Stomach (tissue), 4 donors: ENCODE data around the gene GBP5.

Experiments used
- EP300 ChIP-seq: sonication (generic); formaldehyde crosslinking; IDR thresholded peaks from one replicate; pipeline ENCODE4 v1.6.1; 2017; ENCODE audit warnings: antibody characterized with exemption
- POLR2A ChIP-seq, 4 donors: fragments of 450-650 bp; IDR thresholded peaks; one replicate each; pipeline ENCODE4 v1.6.1; 2016; ENCODE audit warnings: antibody characterized with exemption in 4 of 4, control low read depth in 2 of 4, mild to moderate bottlenecking in 1 of 4, moderate library complexity in 1 of 4
- POLR2AphosphoS5 ChIP-seq, 3 donors: sonication (generic); formaldehyde crosslinking; IDR thresholded peaks; one replicate each; pipeline ENCODE4 v1.6.1; 2016; ENCODE audit warnings: antibody characterized with exemption in 3 of 3
- TF ChIP-seq, protein P1 (sequence below), 7 experiments: fragments of 450-650 bp in 4 of 7; fragments of 200-600 bp in 3 of 7; sonication (generic) in 3 of 7; IDR thresholded peaks; one replicate each; pipeline ENCODE4 v1.5.1; 2016 to 2019; ENCODE audit warnings: antibody characterized with exemption in 7 of 7, control low read depth in 2 of 7, mild to moderate bottlenecking in 1 of 7

DNA sequence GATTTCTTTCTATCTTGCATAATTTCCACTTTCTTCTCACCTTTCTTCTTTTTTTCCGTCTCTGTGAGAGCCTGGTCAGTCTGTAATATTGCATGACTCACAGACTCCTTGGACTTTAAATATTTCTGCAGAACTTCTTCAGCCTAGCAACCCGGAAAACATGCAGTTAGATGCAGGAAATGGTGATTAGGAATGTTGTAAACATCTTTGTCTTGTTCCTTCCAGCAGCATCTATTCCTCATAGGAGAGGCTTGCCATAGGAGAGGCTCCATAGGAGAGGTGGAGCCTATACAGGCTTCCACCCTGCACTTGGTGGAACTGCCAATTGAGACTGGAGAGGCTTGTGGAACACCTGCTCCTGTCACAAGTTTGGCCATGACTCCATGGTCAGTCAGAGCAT lies 10.0 kb downstream of the GBP5 start:
- TF ChIP-seq, protein P1, sequence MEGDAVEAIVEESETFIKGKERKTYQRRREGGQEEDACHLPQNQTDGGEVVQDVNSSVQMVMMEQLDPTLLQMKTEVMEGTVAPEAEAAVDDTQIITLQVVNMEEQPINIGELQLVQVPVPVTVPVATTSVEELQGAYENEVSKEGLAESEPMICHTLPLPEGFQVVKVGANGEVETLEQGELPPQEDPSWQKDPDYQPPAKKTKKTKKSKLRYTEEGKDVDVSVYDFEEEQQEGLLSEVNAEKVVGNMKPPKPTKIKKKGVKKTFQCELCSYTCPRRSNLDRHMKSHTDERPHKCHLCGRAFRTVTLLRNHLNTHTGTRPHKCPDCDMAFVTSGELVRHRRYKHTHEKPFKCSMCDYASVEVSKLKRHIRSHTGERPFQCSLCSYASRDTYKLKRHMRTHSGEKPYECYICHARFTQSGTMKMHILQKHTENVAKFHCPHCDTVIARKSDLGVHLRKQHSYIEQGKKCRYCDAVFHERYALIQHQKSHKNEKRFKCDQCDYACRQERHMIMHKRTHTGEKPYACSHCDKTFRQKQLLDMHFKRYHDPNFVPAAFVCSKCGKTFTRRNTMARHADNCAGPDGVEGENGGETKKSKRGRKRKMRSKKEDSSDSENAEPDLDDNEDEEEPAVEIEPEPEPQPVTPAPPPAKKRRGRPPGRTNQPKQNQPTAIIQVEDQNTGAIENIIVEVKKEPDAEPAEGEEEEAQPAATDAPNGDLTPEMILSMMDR (IDR thresholded peaks at IDR 0.05), result no peak
- TF ChIP-seq EP300, result no peak
- no peak for TF ChIP-seq POLR2A (IDR thresholded peaks at IDR 0.05)
- TF ChIP-seq POLR2AphosphoS5 (IDR thresholded peaks at IDR 0.05), result peak in 1 of 3 donors; percentile 23
